Body of pancreas (tissue), 4 donors: Measurements from ENCODE around the gene PDS5A.

Source experiments
- POLR2A ChIP-seq, 3 donors: fragments of 450-650 bp; IDR thresholded peaks; one replicate each; pipeline ENCODE4 v1.6.1; 2016; ENCODE audit warnings: antibody characterized with exemption in 3 of 3, mild to moderate bottlenecking in 2 of 3
- TF ChIP-seq, protein P1 (sequence below), 7 experiments: fragments of 450-650 bp in 4 of 7; fragments of 200-600 bp in 3 of 7; sonication (generic) in 3 of 7; IDR thresholded peaks; one replicate each; pipeline ENCODE4 v1.5.1; 2016 to 2019; ENCODE audit warnings: antibody characterized with exemption in 7 of 7

DNA sequence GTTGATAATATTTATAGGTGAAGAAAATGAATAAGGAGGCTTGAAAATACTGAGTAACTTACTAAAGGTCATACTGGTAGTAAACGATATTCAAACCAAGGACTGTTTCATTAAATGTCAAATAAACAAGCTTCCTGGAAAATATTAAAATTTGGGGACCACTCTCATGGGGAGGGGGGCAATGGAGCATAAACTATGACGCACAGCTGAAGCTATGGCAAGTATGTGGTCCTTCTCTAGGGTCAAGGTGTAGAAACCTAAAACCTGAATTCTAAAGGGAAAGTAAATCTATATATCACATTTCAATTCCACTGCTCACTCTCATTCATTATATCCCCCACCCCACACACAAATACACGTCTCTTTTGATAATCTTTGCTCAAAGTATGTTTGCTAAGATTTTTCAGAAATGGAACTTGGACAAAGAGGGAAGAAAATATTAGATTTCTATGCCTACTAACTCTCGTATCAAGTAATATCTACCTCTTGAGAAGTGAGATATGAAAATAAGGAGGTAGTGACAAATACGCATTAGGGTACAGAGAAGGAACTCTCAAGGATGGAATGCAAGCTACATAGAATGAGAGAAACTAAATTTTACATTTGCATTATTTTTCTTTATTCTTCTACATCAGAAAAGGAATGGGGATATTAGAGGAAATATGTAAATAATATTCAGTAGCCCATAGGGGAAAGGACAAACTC lies 84.6 kb downstream of the PDS5A start:
- no peak for TF ChIP-seq POLR2A (IDR thresholded peaks at IDR 0.05)
- TF ChIP-seq, protein P1, sequence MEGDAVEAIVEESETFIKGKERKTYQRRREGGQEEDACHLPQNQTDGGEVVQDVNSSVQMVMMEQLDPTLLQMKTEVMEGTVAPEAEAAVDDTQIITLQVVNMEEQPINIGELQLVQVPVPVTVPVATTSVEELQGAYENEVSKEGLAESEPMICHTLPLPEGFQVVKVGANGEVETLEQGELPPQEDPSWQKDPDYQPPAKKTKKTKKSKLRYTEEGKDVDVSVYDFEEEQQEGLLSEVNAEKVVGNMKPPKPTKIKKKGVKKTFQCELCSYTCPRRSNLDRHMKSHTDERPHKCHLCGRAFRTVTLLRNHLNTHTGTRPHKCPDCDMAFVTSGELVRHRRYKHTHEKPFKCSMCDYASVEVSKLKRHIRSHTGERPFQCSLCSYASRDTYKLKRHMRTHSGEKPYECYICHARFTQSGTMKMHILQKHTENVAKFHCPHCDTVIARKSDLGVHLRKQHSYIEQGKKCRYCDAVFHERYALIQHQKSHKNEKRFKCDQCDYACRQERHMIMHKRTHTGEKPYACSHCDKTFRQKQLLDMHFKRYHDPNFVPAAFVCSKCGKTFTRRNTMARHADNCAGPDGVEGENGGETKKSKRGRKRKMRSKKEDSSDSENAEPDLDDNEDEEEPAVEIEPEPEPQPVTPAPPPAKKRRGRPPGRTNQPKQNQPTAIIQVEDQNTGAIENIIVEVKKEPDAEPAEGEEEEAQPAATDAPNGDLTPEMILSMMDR (IDR thresholded peaks at IDR 0.05), result no peak
